NT2/D1 (cell line): Measurements from ENCODE around the gene ERBB4.

Source experiments
- DNase-seq: peaks from one replicate; pipeline ENCODE4 v3.0.0-alpha.2; 2011; ENCODE audit warnings: low read depth, low spot score
- H3K27me3 ChIP-seq: 2 replicates; pipeline ENCODE4 v1.6.0; 2011; ENCODE audit warnings: mild to moderate bottlenecking; ENCODE audit not compliant: insufficient read length, insufficient read depth
- H3K36me3 ChIP-seq: 2 replicates; pipeline ENCODE4 v1.6.1; 2011; ENCODE audit warnings: mild to moderate bottlenecking, low read length, mixed read lengths; ENCODE audit not compliant: insufficient read depth, insufficient read length
- H3K4me1 ChIP-seq: 2 replicates; pipeline ENCODE4 v1.5.1; 2011; ENCODE audit not compliant: insufficient read depth, insufficient read length
- H3K4me3 ChIP-seq: 2 replicates; pipeline ENCODE4 v1.5.1; 2011; ENCODE audit warnings: low read depth; ENCODE audit not compliant: insufficient read length
- H3K9ac ChIP-seq: 2 replicates; pipeline ENCODE4 v1.6.0; 2011; ENCODE audit warnings: low read depth; ENCODE audit not compliant: insufficient read length
- H3K9me3 ChIP-seq: 2 replicates; pipeline ENCODE4 v1.5.1; 2011; ENCODE audit warnings: mild to moderate bottlenecking, low read length; ENCODE audit not compliant: insufficient read depth
- SUZ12 ChIP-seq: IDR thresholded peaks from 2 replicates; pipeline ENCODE4 v1.6.1; 2011; ENCODE audit not compliant: insufficient read length, insufficient read depth; ENCODE audit errors: extremely low read depth
- YY1 ChIP-seq: IDR thresholded peaks from 2 replicates; pipeline ENCODE4 v1.6.1; 2011; ENCODE audit not compliant: insufficient read length, insufficient read depth
- ZNF274 ChIP-seq: IDR thresholded peaks from 2 replicates; pipeline ENCODE4 v1.6.1; 2011; ENCODE audit warnings: mild to moderate bottlenecking, low read depth, low read length

ERBB4 gene

GRCh38 chr2:212344131-212344530 lies 194.5 kb downstream of the ERBB4 start:
- Histone ChIP-seq H3K27me3 (no peaks in the 10 kb centered on the region), H3K4me1 (no peaks in the 10 kb centered on the region), H3K4me3 (no peak overlapping the region), H3K9ac (no peak overlapping the region), H3K9me3 (no peaks in the 10 kb centered on the region), H3K36me3 (no peaks in the 10 kb centered on the region)
- TF ChIP-seq YY1, result no peak
- TF ChIP-seq SUZ12, result no peak
- no peak for DNase-seq

- Histone ChIP-seq H3K36me3 (no peaks in the 10 kb centered on the region), H3K9me3 (no peaks in the 10 kb centered on the region), H3K4me1 (no peaks in the 10 kb centered on the region), H3K4me3 (no peak overlapping the region), H3K27me3 (no peaks in the 10 kb centered on the region), H3K9ac (no peak overlapping the region)
- no peak for TF ChIP-seq ZNF274
- no peak for TF ChIP-seq SUZ12
- TF ChIP-seq YY1, result no peak
- DNase-seq, result no peak
Observed at GRCh38 chr2:212343167-212343566, 195.4 kb downstream of the ERBB4 start.

- DNase-seq, result no peak
- Histone ChIP-seq H3K27me3 (no peaks in the 10 kb centered on the region), H3K9me3 (no peaks in the 10 kb centered on the region), H3K9ac (no peak overlapping the region), H3K4me1 (no peaks in the 10 kb centered on the region), H3K36me3 (no peaks in the 10 kb centered on the region), H3K4me3 (no peak overlapping the region)
- TF ChIP-seq ZNF274 (no peak), YY1 (no peak), SUZ12 (no peak)
Observed at GRCh38 chr2:212337486-212338343, 200.9 kb downstream of the ERBB4 start.

DNA sequence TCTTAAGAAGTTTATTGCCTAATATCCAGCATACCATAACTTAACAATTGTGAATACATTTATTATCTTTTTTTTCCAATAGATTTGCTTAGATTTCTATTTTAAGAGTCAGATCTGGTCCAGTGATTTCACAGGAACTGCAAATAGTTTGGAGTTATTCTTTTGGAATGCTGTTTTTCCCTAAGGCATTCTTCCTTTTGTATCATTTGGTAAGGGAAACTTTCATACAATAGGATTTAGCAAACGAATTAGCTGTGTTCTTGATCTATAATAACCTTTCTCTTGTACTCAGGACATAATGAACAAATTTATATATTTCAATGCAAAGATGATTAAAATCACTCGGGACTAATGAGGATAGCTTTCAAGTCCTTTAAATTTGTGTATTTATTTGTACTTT lies 201.6 kb downstream of the ERBB4 start:
- H3K9me3 ChIP-seq, result no peaks in the 10 kb centered on the region
- DNase-seq, result no peak
- H3K36me3 ChIP-seq, result no peaks in the 10 kb centered on the region
- H3K4me3 ChIP-seq, result no peak overlapping the region
- no peaks in the 10 kb centered on the region for H3K27me3 ChIP-seq
- H3K9ac ChIP-seq, result no peak overlapping the region
- H3K4me1 ChIP-seq, result no peaks in the 10 kb centered on the region
- TF ChIP-seq ZNF274, result no peak
- TF ChIP-seq YY1, result no peak
- no peak for TF ChIP-seq SUZ12

DNA sequence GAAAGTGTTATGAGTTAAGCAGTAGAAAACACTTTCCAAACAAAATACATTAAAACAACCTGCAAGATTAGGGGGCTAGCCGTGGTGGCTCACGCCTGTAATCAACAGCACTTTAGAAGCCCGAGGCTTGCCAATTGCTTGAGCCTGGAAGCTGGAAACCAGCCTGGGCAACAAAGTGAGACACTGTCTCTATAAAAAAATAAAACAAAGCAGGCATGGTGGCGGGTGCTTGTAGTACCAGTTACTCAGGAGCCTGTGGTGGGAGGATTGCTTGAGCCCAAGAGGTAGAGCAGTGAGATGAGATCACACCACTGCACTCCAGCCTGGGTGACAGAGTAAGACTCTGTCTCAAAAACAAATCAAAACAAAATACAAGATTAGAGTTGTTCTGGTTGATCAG lies 208.3 kb downstream of the ERBB4 start:
- no peaks in the 10 kb centered on the region for H3K27me3 ChIP-seq
- TF ChIP-seq ZNF274 (no peak), YY1 (no peak), SUZ12 (no peak)
- H3K36me3 ChIP-seq, result no peaks in the 10 kb centered on the region
- no peak overlapping the region for H3K4me3 ChIP-seq
- DNase-seq, result no peak
- H3K9me3 ChIP-seq, result no peaks in the 10 kb centered on the region
- H3K9ac ChIP-seq, result no peak overlapping the region
- H3K4me1 ChIP-seq, result no peaks in the 10 kb centered on the region

DNA sequence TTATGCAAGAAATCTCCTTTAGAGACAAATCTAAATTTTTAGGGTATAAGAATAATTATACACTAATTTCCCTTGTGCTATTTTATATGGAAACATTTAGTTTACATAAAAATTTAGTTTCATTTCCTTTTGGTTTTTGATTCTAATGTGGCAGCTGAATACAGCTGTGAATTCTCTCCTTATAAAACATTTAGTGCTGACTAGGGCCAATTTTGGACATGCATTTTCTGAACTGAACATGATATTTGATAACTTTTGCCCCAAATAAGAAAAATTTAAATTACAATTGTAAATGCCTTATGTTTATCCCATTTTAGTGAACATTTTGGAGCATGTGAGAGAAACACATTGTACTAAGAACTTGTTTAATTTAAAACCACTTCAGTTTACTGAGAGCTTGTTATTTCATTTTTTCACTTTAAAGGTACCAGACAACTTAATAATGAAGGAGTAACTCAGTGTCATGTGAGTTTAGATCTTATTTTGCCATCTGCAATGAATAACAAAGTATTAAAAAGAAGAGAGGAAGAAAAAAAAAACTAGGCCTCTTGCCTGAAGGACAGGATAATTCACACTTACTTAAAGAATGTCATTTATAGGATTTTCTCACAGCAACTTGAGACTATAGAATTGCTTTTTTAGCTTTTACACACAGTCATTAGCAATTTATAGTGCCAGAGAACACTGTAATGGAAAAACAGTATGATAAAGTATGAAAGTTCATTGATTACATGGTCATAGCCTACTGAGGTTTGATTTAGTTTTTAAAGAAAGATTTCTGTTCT lies 209.7 kb downstream of the ERBB4 start:
- no peak overlapping the region for H3K4me3 ChIP-seq
- no peaks in the 10 kb centered on the region for H3K36me3 ChIP-seq
- TF ChIP-seq YY1 (no peak), ZNF274 (no peak), SUZ12 (no peak)
- no peaks in the 10 kb centered on the region for H3K4me1 ChIP-seq
- H3K27me3 ChIP-seq, result no peaks in the 10 kb centered on the region
- DNase-seq, result no peak
- no peak overlapping the region for H3K9ac ChIP-seq
- no peaks in the 10 kb centered on the region for H3K9me3 ChIP-seq

GRCh38 chr2:212328136-212328535 lies 210.5 kb downstream of the ERBB4 start:
- H3K27me3 ChIP-seq, result no peaks in the 10 kb centered on the region

More at GRCh38 chr2:212328136-212328535, 210.5 kb downstream of the ERBB4 start:
- Histone ChIP-seq H3K36me3 (no peaks in the 10 kb centered on the region), H3K4me3 (no peak overlapping the region), H3K9me3 (no peaks in the 10 kb centered on the region), H3K4me1 (no peaks in the 10 kb centered on the region), H3K9ac (no peak overlapping the region)
- TF ChIP-seq SUZ12 (no peak), ZNF274 (no peak), YY1 (no peak)
- DNase-seq, result no peak
